Neural cell (in vitro differentiated cells): ENCODE measurements around the gene WWC2. TPM values are rescaled to one million over a fixed set of nuclear protein-coding genes. Genes with fewer than 3 reads are reported as not detected.

ENCODE experiments used
- H2AFZ ChIP-seq: fragments of 200-600, 300-800 bp; sonication (generic), shearing (Covaris generic); 2 replicates; pipeline ENCODE4 v1.6.0; 2014; ENCODE audit warnings: low read depth, mild to moderate bottlenecking, antibody characterized with exemption, low read length, moderate library complexity
- H3F3A ChIP-seq: fragments of 200-600 bp; shearing (Covaris generic); 2 replicates; pipeline ENCODE4 v1.6.1; 2016; ENCODE audit warnings: mild to moderate bottlenecking, moderate library complexity, mixed read lengths, antibody characterized with exemption, low read length; ENCODE audit not compliant: insufficient read depth, poor library complexity, severe bottlenecking
- H3K27ac ChIP-seq: fragments of 200-600, 300-800 bp; sonication (generic), shearing (Covaris generic); 2 replicates; pipeline ENCODE4 v1.5.1; 2014; ENCODE audit warnings: mild to moderate bottlenecking, low read length, moderate library complexity
- H3K27me3 ChIP-seq: fragments of 300-800, 200-600 bp; sonication (generic), shearing (Covaris generic); 2 replicates; pipeline ENCODE4 v1.6.0; 2014; ENCODE audit warnings: mild to moderate bottlenecking, low read depth, low read length, moderate library complexity; ENCODE audit not compliant: insufficient read depth
- H3K36me3 ChIP-seq: fragments of 300-800, 200-600 bp; sonication (generic), shearing (Covaris generic); 2 replicates; pipeline ENCODE4 v1.5.1; 2014; ENCODE audit warnings: mild to moderate bottlenecking, antibody characterized with exemption, low read length, moderate library complexity; ENCODE audit not compliant: insufficient read depth
- H3K4me2 ChIP-seq: fragments of 300-800, 200-600 bp; sonication (generic), shearing (Covaris generic); 2 replicates; pipeline ENCODE4 v1.6.0; 2014; ENCODE audit warnings: mild to moderate bottlenecking, low read length
- H3K4me3 ChIP-seq: fragments of 300-800, 200-600 bp; sonication (generic), shearing (Covaris generic); 2 replicates; pipeline ENCODE4 v1.5.1; 2014; ENCODE audit warnings: mild to moderate bottlenecking, low read length, moderate library complexity
- H3K79me2 ChIP-seq: fragments of 200-600 bp; shearing (Covaris generic); replicated peaks from 2 replicates; pipeline ENCODE4 v1.6.0; 2014; ENCODE audit warnings: mild to moderate bottlenecking, low read length, moderate library complexity; ENCODE audit not compliant: insufficient read depth
- H3K9ac ChIP-seq: fragments of 300-800, 200-600 bp; sonication (generic), shearing (Covaris generic); 2 replicates; pipeline ENCODE4 v1.6.1; 2016; ENCODE audit warnings: mild to moderate bottlenecking, low read length, mixed read lengths
- H3K9me2 ChIP-seq: fragments of 200-600 bp; shearing (Covaris generic); 2 replicates; pipeline ENCODE4 v1.6.1; 2016; ENCODE audit warnings: mild to moderate bottlenecking, low read length, mixed read lengths; ENCODE audit not compliant: insufficient read depth
- H3K9me3 ChIP-seq: fragments of 200-600, 300-800 bp; sonication (generic), shearing (Covaris generic); 2 replicates; pipeline ENCODE4 v1.6.1; 2016; ENCODE audit warnings: mild to moderate bottlenecking, mixed run types, low read length, moderate library complexity, mixed read lengths
- H4K20me1 ChIP-seq: fragments of 200-600 bp; shearing (Covaris generic); 2 replicates; pipeline ENCODE4 v1.6.1; 2016; ENCODE audit warnings: mild to moderate bottlenecking, mixed run types; ENCODE audit not compliant: insufficient read depth
- EP300 ChIP-seq: fragments of 450-650 bp; conservative IDR thresholded peaks from 2 replicates; pipeline ENCODE4 v1.6.1; 2014; ENCODE audit warnings: antibody characterized with exemption, mild to moderate bottlenecking, moderate library complexity; ENCODE audit not compliant: poor library complexity, severe bottlenecking
- EZH2 ChIP-seq: fragments of 200-600, 300-800 bp; shearing (Covaris generic), sonication (generic); IDR thresholded peaks from 2 replicates; pipeline ENCODE4 v1.6.1; 2014; ENCODE audit warnings: antibody characterized with exemption, low read length, borderline replicate concordance, mild to moderate bottlenecking; ENCODE audit not compliant: insufficient read depth, poor library complexity, severe bottlenecking
- MXI1 ChIP-seq: fragments of 450-650 bp; conservative IDR thresholded peaks from 2 replicates; pipeline ENCODE4 v1.6.1; 2014; ENCODE audit warnings: antibody characterized with exemption, mild to moderate bottlenecking; ENCODE audit not compliant: poor library complexity, severe bottlenecking
- POLR2AphosphoS5 ChIP-seq: IDR thresholded peaks from 2 replicates; pipeline ENCODE4 v1.6.1; 2012
- RAD21 ChIP-seq: fragments of 450-650 bp; conservative IDR thresholded peaks from 2 replicates; pipeline ENCODE4 v1.6.1; 2014; ENCODE audit warnings: antibody characterized with exemption, mild to moderate bottlenecking, moderate library complexity
- SMC3 ChIP-seq: fragments of 450-650 bp; conservative IDR thresholded peaks from 2 replicates; pipeline ENCODE4 v1.6.1; 2014; ENCODE audit warnings: antibody characterized with exemption, mild to moderate bottlenecking, moderate library complexity; ENCODE audit not compliant: poor library complexity
- TAF1 ChIP-seq: IDR thresholded peaks from 2 replicates; pipeline ENCODE4 v1.6.1; 2012; ENCODE audit warnings: low read depth
- polyA plus RNA-seq: library from polyadenylated mRNA; depleted of rRNA; stranded (reverse); fragments of >200 nt; gene quantifications from 2 replicates; pipeline ENCODE4 v1.2.3, GENCODE V29; 2014
- TF ChIP-seq, protein P1 (sequence below): IDR thresholded peaks from 2 replicates; pipeline ENCODE4 v1.6.1; 2012; ENCODE audit warnings: borderline replicate concordance
- TF ChIP-seq, protein P2 (sequence below): fragments of 450-650 bp; IDR thresholded peaks from 2 replicates; pipeline ENCODE4 v1.5.1; 2014; ENCODE audit warnings: antibody characterized with exemption, mild to moderate bottlenecking, moderate library complexity; ENCODE audit not compliant: poor library complexity, severe bottlenecking

The WWC2 gene
- polyA plus RNA-seq, 1 donor from 2014 or later: 5.7 TPM

DNA sequence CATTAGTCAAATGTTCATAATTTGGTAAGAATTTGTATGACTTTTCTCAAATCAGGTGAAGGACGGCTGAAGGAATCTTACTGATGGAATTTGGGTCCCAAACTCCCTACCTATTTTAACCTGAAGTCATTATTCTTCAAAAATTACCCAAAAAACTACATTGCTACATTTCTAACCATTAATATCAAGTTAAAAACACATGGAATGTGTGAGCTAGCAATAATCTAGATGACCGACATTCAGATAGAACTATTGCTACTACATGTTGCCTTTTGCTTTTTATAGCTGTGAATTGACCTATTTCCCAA is 25.3 kb upstream of the WWC2 start:
- H3K27ac ChIP-seq: no peak overlapping the region
- H3F3A ChIP-seq: no peaks in the 10 kb centered on the region
- H3K4me2 ChIP-seq: no peak overlapping the region
- no peaks in the 10 kb centered on the region for H3K27me3 ChIP-seq
- TF ChIP-seq RAD21 (no peak), TAF1 (no peak), MXI1 (no peak)
- TF ChIP-seq, protein P1, sequence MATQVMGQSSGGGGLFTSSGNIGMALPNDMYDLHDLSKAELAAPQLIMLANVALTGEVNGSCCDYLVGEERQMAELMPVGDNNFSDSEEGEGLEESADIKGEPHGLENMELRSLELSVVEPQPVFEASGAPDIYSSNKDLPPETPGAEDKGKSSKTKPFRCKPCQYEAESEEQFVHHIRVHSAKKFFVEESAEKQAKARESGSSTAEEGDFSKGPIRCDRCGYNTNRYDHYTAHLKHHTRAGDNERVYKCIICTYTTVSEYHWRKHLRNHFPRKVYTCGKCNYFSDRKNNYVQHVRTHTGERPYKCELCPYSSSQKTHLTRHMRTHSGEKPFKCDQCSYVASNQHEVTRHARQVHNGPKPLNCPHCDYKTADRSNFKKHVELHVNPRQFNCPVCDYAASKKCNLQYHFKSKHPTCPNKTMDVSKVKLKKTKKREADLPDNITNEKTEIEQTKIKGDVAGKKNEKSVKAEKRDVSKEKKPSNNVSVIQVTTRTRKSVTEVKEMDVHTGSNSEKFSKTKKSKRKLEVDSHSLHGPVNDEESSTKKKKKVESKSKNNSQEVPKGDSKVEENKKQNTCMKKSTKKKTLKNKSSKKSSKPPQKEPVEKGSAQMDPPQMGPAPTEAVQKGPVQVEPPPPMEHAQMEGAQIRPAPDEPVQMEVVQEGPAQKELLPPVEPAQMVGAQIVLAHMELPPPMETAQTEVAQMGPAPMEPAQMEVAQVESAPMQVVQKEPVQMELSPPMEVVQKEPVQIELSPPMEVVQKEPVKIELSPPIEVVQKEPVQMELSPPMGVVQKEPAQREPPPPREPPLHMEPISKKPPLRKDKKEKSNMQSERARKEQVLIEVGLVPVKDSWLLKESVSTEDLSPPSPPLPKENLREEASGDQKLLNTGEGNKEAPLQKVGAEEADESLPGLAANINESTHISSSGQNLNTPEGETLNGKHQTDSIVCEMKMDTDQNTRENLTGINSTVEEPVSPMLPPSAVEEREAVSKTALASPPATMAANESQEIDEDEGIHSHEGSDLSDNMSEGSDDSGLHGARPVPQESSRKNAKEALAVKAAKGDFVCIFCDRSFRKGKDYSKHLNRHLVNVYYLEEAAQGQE: no peak
- TF ChIP-seq, protein P2, sequence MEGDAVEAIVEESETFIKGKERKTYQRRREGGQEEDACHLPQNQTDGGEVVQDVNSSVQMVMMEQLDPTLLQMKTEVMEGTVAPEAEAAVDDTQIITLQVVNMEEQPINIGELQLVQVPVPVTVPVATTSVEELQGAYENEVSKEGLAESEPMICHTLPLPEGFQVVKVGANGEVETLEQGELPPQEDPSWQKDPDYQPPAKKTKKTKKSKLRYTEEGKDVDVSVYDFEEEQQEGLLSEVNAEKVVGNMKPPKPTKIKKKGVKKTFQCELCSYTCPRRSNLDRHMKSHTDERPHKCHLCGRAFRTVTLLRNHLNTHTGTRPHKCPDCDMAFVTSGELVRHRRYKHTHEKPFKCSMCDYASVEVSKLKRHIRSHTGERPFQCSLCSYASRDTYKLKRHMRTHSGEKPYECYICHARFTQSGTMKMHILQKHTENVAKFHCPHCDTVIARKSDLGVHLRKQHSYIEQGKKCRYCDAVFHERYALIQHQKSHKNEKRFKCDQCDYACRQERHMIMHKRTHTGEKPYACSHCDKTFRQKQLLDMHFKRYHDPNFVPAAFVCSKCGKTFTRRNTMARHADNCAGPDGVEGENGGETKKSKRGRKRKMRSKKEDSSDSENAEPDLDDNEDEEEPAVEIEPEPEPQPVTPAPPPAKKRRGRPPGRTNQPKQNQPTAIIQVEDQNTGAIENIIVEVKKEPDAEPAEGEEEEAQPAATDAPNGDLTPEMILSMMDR: no peak
- no peak overlapping the region for H3K4me3 ChIP-seq
- no peak overlapping the region for H2AFZ ChIP-seq
- H4K20me1 ChIP-seq: no peaks in the 10 kb centered on the region
- H3K9ac ChIP-seq: no peak overlapping the region
- no peaks in the 10 kb centered on the region for H3K9me2 ChIP-seq
- no peaks in the 10 kb centered on the region for H3K79me2 ChIP-seq
- no peaks in the 10 kb centered on the region for H3K36me3 ChIP-seq
- no peaks in the 10 kb centered on the region for H3K9me3 ChIP-seq

DNA sequence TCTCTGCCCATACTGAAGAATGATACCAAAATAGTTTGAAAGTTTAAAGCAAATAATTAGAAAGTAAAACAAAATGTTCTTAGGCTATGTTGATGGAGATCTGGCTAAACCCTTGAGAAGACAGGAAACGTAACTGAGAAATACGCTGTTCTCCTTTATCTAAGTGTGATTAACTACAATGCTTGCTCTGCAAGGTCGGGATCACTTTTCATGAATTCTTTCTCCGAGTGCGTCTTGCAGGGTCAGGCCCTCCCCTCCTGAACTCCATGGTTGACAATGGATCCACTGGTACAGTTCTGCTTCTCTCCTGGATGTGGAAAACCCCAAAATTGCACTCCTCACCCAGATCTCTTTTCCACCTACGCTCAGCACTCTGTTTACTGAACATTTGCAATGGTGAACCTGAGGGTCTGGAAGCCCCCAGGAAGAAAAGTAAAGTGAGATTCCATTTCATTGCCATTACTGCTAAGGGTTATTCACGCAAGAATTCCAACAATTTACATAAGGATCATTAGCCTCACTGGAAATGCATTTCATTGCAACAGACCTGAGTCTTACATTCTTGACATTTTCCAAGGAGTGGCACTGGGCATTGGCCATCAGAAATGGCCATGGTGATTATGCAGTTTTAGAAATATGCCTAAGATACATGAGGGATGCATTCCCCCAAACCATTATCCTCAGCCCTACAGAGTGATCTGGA is 24.6 kb upstream of the WWC2 start:
- Histone ChIP-seq H3F3A (no peaks in the 10 kb centered on the region), H3K4me3 (no peak overlapping the region), H3K9me3 (no peaks in the 10 kb centered on the region), H3K9ac (no peak overlapping the region), H3K4me2 (no peak overlapping the region), H3K79me2 (no peaks in the 10 kb centered on the region), H3K27ac (no peak overlapping the region), H4K20me1 (no peaks in the 10 kb centered on the region), H2AFZ (no peak overlapping the region), H3K27me3 (no peaks in the 10 kb centered on the region), H3K9me2 (no peaks in the 10 kb centered on the region), H3K36me3 (no peaks in the 10 kb centered on the region)
- TF ChIP-seq POLR2AphosphoS5 (no peak), TAF1 (no peak), SMC3 (no peak), MXI1 (no peak), EP300 (no peak), RAD21 (no peak), EZH2 (no peak)
- TF ChIP-seq, protein P1: no peak
- TF ChIP-seq, protein P2: no peak
